NCI-H82 treated with DMSO at 0.1 percent for 48 hours (cell line): ENCODE data around the gene ZDHHC18.
A peak's percentile ranks its signal among the peaks of the same experiment; 100 is the strongest.

Experiments
- DNase-seq: peaks from one replicate; lab custom pipeline; 2025; ENCODE audit not compliant: unreplicated experiment; lab: John Stamatoyannopoulos, UW

ZDHHC18 gene, protein sequence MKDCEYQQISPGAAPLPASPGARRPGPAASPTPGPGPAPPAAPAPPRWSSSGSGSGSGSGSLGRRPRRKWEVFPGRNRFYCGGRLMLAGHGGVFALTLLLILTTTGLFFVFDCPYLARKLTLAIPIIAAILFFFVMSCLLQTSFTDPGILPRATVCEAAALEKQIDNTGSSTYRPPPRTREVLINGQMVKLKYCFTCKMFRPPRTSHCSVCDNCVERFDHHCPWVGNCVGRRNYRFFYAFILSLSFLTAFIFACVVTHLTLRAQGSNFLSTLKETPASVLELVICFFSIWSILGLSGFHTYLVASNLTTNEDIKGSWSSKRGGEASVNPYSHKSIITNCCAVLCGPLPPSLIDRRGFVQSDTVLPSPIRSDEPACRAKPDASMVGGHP

DNA sequence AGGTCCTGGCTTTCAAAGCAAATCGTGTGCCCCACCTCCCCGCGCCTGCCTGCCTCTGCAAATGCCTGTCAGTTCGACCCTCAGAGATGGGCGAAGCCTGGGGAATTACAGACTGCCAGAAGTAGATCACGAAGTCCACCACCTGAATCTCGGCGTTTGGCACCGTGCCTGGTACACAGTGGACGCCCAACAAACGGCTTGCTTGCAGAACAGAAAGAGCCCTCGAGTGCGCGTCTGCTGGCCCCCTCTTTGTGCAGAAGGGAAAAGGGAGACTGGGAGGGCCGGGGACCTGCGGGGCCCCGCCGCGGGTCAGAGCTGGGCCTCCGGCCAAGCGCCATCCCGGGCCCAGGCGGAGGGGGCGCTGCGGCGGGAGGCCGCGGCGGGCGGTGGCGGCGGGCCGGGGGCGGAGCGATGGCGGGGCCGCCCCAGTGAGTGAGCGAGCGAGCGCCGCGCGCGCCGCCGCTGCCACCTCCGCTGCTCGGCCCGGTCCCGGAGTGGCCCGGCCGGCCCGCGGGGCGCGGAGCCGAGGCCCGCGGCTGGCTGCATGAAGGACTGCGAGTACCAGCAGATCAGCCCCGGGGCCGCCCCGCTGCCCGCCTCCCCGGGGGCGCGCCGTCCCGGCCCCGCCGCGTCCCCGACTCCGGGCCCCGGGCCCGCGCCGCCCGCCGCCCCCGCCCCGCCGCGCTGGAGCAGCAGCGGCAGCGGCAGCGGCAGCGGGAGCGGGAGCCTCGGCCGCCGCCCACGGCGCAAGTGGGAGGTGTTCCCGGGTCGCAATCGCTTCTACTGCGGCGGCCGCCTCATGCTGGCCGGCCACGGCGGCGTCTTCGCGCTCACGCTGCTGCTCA, at the start of gene ZDHHC18:
ZDHHC18 (plus strand) TSS at position 428 of the 845 bp plus-strand sequence; CDS start at position 545, 117 bp downstream.
- peak; percentile 40 for DNase-seq

DNA sequence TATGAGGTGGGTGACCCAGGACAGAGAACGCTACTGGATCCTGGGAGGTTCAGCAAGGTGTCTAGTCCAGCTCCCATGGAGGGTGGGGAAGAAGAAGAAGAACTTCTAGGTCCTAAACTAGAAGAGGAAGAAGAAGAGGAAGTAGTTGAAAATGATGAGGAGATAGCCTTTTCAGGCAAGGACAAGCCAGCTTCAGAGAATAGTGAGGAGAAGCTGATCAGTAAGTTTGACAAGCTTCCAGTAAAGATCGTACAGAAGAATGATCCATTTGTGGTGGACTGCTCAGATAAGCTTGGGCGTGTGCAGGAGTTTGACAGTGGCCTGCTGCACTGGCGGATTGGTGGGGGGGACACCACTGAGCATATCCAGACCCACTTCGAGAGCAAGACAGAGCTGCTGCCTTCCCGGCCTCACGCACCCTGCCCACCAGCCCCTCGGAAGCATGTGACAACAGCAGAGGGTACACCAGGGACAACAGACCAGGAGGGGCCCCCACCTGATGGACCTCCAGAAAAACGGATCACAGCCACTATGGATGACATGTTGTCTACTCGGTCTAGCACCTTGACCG, 47.3 kb upstream of the ZDHHC18 start:
- DNase-seq = no peak

DNA sequence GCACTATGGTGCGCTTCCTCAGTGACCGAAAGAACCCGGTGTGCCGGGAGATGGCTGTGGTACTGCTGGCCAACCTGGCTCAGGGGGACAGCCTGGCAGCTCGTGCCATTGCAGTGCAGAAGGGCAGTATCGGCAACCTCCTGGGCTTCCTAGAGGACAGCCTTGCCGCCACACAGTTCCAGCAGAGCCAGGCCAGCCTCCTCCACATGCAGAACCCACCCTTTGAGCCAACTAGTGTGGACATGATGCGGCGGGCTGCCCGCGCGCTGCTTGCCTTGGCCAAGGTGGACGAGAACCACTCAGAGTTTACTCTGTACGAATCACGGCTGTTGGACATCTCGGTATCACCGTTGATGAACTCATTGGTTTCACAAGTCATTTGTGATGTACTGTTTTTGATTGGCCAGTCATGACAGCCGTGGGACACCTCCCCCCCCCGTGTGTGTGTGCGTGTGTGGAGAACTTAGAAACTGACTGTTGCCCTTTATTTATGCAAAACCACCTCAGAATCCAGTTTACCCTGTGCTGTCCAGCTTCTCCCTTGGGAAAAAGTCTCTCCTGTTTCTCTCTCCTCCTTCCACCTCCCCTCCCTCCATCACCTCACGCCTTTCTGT, 46.0 kb upstream of the ZDHHC18 start:
- DNase-seq = no peak

DNA sequence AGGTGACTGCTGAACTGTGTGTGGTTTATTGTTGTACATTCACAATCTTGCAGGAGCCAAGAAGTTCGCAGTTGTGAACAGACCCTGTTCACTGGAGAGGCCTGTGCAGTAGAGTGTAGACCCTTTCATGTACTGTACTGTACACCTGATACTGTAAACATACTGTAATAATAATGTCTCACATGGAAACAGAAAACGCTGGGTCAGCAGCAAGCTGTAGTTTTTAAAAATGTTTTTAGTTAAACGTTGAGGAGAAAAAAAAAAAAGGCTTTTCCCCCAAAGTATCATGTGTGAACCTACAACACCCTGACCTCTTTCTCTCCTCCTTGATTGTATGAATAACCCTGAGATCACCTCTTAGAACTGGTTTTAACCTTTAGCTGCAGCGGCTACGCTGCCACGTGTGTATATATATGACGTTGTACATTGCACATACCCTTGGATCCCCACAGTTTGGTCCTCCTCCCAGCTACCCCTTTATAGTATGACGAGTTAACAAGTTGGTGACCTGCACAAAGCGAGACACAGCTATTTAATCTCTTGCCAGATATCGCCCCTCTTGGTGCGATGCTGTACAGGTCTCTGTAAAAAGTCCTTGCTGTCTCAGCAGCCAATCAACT, 45.2 kb upstream of the ZDHHC18 start:
- no peak for DNase-seq

DNA sequence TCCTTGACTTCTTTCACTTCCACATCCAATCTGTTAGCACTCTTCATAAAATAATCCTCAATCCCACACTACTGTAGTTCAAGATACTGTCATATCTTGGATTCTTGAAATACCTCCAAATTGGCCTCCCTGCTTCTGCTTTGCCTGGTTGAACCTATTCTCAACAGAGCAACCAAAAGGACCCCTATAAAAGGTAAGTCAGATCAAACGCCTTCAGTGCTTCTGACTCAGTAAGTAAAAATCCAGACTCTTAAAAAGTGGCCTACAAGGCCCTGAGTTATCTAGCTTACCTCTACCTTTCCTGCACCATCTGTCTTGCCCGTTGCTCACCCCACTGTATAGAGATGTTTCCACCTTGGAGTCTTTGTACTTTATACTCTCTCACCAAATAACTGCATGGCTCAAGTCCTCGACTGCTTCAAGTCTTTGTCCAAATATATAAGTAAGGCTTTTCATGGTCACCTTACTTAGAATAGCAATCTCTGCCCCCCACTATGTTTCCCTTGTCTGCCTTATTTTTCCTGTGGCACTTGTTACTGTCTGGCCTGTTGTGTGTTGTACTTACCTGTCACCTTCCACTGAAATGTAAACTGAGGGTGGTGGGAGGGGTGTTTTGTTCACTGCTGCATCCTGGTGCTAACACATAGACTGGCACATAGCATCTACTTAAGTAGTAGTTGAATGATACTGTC, 43.8 kb upstream of the ZDHHC18 start:
- no peak for DNase-seq

DNA sequence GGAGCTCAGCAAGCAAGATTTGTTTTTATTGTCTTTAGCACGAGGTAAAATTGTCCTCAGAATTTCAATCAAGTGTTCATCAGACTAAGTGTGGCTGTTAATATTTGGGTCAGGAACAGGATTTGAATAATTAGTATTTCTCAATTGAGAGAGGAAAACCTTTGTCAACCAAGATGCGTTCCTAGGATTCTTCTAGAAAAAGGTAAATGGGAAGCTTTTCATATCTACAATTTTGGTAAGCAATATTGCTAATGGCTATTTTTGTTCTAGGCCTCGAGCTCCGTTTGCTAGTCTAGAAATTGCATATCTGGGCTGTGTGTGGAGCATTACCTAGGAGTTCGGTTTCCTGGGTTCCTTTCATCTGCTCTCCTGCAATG, 42.9 kb upstream of the ZDHHC18 start:
- no peak for DNase-seq

DNA sequence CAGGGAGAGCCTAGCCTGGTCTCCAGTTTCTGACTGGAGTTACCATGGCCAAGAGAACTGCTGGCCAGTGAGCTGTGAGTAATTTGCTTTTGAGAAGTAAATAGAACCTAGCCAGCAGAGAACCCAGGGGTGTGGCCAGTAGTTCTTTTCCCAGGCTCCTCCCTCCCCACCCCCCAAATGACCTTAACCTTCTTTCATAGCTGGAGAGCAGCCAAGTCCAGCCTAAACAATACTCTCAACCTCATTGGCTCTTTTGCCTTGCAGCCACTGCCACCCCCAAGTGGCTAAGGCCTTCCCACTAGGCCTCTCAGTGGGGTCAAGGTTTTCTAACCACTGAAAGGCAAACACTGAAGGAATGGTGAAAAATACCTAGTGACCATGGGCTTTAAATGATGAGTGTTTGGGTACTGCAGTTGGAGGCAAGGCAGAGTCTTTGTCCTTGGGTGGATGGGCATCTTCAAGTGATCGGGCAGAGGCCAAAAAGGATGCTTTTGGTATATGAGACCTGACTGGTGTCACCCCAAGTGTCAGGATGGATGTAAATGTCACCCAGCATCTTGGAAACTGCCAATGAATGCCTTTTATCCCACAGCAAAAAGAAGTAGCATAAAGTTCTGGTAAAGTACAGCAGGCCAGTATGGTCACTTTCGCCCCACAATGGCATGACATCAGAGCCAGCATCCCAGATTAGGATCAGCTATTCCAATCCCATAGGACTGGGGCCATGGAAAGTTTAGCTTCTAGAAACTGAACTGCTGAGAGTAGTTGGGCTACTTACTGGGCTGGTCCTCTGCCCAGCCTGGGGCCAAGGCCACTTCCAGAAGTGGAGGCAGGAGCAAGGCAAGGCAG, 42.2 kb upstream of the ZDHHC18 start:
- peak; percentile 79 for DNase-seq

DNA sequence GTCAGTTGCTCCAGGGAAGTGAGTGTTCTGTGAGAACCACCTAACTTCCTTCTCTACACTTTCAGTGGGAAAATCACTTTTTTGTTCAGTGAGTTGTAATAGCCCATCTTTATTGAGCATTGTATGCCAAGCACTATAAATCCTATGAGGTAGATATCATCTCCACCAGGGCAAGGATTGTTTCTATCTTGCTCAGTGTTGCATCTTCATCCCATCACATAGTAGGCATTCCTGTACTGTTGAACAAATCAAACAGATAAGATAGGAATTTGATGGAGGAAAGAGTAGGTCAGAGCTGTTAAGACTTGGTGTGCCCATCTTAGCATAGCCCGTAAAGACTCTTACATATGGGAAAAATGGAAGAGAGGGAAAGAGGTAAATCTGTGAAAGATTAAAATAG, 41.6 kb upstream of the ZDHHC18 start:
- no peak for DNase-seq

DNA sequence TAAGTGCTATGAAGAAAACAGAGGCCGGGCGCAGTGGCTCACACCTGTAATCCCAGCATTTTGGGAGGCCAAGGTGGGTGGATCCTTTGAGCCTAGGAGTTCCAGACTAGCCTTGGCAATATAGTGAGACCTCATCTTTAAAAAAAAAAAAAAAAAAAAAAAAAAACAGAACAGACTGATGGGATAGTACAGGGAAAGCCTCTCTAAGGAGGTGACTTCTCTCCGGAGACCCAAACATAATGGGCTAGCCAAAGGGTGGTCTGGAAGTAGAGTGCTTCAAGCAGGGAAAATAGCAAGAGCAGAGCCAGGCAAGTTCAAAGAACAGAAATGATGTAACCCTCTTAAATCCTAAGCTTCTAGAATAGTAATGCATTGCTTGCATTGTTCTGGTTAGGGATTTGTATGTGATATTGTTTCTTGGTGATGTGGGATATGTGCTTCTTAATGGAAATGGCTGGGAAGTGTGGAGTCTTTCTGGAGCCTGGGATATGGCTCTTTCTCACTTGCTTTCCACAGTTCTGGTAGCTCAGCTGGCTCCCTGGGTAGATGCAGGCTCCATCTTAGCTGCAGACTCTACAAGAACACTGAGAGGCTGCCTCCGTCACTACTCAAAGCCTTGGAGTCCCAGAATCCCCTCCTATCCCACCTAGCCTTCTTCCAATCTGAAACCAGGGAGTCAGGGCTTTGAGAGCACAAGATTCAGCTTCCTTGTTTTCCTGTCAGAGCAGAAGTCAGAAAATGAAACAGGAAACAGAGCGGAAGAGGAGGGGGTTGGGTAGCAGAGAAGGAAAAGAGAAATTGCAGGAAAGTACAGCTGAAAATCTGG, 40.7 kb upstream of the ZDHHC18 start:
- no peak for DNase-seq

DNA sequence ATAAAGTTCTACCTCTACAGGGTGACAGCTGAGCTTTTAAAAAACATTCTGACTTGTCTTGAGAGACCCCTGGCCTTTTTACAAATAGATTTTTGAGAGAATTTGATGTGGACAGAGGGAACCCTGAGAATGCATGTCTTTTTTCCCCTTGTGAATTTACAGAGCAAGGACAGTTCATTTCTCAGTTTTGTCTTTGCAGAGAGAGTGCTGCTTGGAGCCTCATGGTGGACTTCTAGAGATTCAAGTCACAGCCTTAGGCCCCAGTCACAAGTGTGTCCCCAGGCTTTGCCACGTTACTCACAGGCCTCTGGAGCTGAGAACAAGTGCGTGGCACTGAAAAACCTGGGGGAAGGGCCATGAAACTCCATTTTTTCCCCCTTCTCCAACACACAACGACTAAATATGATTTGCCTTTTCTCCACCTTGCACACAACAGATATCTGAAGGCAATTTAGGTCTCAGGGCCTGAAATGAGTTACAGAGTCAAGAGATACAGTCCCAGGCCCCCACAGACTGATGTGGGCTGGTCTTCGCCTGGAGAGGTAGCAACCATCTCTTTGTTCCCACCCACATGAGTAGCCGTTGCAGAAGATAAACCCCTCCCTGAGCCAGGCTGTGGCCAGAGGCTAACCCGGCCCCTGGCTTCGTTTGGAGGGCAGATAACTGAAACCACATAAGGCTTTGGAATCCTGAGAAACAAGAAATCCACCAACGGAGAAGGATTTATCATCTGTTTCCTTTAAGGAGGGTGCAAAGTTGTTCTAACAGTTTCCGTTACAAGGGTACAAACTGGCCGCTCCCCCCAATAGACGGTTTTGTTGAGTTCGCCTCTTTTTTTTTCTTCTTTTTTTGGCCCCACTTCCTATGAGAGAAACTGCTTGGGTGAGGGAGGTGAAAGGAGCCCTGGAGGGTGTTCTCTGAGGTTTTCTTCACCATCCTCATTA, 39.8 kb upstream of the ZDHHC18 start:
- peak; percentile 42 for DNase-seq

DNA sequence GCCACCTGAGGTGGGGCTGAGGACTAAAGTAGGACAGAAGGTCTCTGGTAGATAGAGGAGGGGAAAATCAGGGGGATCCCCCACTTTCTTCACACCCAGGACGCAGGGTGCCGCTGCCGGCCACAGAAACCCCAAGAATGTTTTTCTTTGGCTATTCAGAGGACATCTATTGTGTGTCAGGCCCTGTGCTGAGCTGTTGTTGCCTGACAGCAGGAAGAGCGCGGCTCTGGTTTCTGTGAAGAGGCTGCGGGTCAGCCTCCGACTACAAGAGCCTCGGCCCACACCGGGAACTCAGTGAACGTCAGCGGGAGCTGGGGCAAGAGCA, 39.1 kb upstream of the ZDHHC18 start:
- DNase-seq = no peak

DNA sequence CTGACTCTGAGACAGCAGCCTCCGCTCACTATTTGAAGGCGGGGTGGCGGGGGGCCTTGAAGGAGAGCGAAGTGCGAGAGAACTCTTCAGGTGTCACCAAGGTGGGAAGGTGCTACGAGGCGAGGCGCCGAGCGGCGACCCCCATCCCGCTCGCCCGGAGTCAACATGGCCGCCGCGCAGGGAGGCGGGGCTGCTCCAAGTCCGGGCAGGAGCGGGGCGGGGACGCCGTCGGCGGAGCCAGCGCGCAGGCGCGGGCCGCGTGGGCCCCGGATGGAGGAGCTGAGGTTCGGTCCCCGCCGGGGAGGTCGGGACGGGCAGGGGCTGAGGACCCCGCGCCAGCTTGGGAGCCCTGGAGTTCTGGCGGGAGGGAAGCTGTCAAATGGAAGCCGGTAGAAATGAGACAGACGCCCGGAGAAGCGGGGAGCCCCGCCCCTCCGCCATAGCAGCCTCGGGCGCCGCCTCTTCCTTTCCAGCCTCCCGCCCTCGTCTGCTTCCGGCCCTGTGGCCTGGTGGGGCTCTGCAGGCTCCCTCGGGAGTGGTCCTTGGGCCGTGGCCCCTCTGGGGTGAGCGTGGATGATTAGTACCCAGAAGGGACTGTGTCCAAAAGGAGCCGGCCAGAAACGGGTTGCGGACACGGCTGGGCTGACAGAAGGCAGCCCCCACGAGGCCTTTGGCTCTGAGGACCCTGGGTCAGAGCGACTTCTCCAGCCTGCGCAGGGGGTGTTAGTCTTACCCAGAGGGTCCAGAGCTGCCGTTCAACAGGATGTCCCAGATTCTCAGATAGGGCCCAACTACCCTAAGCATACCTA, 38.6 kb upstream of the ZDHHC18 start, which contains the start of gene PIGV:
PIGV (plus strand) TSS at position 245 of the 809 bp plus-strand sequence. CDS start 2,866 bp downstream, outside the sequence.
- peak; percentile 79 for DNase-seq

DNA sequence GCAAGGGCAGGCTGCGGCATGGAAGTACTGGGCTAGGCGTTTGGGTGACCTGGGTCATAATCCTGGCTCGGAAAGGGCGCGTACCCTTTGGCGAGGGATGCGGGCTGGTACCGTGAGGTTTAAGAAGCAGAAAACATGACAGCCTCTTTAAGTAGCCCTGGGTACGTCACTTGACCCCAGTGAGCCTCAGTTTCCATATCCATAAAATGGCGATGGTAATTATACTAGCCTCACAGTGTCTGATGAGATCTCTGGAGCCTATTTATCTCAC, 38.0 kb upstream of the ZDHHC18 start:
- DNase-seq = no peak

DNA sequence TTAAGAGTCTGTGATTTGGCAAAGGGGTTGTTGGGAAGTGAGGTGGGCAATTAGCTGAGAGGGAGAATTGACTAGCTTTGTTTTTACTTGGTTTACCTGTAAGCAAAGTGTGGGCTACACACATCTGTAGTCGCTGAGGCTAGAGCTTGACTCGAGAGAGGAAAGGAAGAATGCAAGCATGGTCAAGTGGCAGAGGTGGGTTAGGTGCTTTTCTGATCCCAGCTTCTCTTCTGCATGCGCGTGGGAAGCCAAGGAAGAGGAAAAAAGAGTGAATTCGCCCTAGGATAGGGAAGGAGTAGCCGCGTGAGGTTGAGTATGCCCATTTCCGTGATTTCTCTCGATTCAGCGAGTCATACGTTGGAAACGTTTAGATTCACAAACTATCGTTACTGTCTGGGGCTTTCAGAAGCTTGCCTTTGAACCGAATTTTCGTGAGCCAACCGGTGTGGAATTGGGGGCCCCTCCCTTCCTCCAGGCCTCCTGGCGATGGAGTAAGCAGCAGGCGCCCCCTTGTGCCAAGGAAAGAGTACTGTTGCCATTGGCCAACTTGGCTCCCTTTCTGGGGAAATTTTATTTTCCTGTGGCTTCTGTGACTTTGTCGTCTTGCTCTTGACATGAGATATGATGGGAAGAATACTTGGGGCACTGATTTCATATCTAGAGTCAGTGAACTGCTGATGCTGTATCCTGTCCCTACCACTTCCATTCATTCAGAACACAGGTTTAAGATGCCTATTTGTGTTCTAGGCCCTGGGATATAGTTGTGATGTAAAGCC, 37.5 kb upstream of the ZDHHC18 start:
- DNase-seq = peak; percentile 77

DNA sequence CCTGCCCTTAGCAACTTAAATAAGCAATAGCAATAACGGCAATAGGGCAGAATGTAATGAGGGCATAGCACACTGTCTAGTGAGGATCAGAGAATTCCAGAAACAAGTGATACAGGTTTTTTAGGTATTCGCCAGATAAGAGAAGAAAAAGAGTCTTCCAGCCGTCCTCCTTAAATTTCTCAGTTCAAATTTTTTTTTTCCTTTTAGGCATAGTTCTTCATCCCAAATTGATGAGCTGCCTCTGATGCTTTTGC, 36.9 kb upstream of the ZDHHC18 start:
- DNase-seq = no peak

DNA sequence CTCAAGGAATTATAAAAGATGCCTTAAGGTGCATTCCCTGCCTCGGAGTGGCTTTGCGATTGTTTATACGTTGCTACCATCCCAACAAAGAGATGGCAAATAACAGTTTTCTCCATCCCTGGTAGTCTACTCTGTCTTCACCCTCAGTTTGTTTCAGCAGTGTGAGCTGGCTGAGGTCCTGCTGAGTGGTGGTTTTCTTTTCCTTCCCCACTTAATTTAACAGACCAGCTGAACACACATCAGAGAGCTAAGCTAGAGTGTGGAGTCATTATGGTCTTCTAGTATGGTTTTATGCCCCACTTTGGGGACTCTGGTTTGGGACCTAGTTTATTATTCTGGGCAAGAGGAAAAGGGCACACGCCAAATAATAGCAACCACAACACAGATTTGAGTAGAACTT, 36.6 kb upstream of the ZDHHC18 start:
- no peak for DNase-seq

DNA sequence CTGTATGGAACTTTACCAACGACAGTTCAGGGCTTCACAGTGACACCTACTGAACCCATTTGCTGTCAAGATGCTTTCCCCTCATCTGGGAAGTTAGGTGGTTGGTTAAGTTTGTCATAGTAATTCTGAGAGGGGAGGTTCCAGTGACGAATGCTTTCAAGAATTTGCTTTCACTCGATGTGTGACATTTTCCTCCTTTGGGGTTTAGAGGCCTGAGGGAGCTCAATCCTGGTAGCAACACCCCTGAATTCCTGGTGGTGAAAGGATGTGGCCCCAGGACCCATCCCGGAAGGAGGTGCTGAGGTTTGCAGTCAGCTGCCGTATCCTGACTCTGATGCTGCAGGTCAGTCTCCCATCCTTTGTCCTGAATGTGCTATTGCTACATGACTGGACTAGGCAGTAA, 35.9 kb upstream of the ZDHHC18 start:
- DNase-seq = no peak
